Activated CD4-positive, alpha-beta T cell treated with anti-CD3 and anti-CD28 coated beads for 4 hours (primary cell): Measurements from ENCODE around the gene ODAD4.
"Not testable (repeated sequence)": the region's sequence is repeated elsewhere in the genome, so short reads cannot be mapped to it uniquely, and the experiment has no call there.

Experiments
- DNase-seq, 2 donors: peaks; one replicate each; pipeline ENCODE4 v3.0.0-alpha.2; 2020

The ODAD4 gene

GRCh38 chr17:42005166-42005565, 74.7 kb downstream of the ODAD4 start:
- DNase-seq: no peak

DNA sequence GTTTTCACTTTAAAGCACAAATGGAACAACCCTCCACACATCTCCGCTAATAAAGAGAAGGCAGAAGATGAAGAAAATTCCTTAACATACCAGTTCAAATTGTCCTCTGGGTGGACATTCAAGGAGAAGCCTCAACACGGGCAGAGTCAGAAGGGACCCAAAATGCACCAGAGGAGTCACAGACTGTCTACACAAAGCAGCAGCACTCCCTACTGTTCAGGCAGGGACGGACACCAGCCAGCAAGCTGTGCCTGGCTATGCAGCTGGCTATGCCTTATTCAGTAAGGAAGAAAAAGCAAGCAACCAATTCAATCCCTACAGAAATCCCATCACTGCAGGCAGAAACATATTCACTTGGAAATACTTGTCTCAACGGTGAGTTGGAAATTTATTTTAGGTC, 78.8 kb downstream of the ODAD4 start:
- DNase-seq: no peak

- DNase-seq: not testable (repeated sequence)
These were observed 79.9 kb downstream of the ODAD4 start for GRCh38 chr17:42010266-42010680.

DNA sequence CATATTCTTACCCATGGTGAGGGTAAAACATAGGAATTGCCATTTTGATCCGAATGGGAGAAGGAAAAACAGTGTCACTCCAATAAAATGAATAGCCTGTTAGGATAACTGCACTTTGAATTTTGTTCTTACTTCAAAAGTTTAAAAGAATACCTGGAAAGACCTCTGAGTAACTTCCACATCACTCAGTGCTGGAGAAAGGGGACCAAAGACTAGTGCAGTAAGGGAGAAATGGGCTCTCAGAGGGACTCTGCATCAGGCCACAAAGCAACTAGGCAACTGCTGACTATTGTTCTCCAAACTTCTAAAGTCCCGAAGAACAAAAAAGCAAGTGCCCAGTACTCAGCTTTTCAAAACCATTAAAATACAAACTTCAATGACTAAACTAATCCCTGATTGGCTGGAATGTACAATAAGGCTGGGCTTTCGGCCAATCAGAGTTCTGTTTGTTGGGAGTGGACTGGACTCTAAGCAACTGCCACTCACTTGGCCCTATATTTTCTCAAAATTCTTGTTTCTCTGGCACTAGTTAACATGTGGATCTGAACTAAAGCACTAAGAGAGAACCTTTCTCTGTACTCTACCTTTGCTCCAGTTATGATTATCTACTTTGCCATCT, 80.6 kb downstream of the ODAD4 start:
- no peak for DNase-seq

DNA sequence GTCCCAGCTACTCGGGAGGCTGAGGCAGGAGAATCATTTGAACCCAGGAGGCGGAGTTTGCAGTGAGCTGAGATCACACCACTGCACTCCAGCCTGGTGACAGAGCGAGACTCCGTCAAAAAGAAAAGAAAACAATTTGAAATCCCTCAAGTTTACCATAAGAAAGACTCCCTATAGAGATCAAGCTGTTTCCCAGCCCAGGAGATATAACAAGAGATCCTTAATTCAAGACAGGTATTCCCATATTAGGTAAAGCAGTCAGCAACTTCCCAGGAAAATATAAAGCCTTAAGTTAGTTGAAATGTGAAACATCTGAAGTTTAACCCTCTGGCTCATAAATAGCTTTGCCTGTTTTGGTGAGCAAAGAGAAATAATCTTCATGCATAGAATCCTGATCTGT, 81.9 kb downstream of the ODAD4 start:
- DNase-seq: not testable (repeated sequence)

GRCh38 chr17:42013740-42014139, 83.3 kb downstream of the ODAD4 start:
- DNase-seq: not testable (repeated sequence)
